ENCODE data around the gene UBR4.

The UBR4 gene

DNA sequence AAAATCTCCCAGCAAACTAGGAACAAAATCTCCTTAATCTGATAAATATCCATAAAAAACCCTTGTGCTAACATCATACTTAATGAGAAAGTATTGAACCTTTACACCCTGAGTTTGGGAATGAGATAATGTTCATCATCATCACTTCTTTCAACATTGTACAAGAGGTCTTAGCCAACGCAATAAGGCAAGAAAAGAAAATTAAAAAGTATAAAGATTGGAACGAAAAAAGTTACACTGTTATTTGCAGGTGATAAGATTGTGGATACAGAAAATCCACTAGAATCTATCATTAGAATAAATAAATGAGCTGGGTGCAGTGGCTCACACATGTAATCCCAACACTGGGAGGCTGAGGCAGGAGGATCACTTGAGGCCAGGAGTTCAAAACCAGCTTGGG, 76.7 kb downstream of the UBR4 start:
- no peak for DNase-seq

GRCh38 chr1:19130468-19130867, 79.6 kb downstream of the UBR4 start:
- no peak for DNase-seq

DNA sequence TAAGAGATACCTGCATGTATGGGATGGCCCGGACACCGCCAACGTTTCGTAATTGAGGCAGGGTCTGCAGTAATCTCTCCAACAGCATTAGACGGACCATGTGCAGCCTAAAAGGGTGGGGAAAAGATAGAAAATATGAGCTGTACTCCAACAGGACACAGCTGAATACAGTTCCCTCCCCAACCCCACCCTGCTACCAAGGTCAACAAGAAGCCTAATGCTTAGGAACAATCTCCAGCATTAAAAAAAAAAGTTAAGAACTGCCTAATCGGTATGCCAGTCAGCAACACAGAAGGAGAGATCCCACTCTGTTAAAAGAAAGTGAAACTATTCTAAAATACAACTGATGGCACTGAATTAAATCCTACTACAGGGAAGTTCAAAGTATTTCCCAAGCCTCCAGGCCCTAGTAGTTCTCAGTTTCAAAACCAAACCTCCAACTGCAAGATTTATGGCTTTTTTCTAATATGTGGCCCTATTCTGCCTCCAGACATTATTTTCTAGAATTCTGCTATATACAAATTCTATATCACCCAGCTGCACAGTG, 81.0 kb downstream of the UBR4 start:
- no peak for DNase-seq

GRCh38 chr1:19124273-19124672, 85.8 kb downstream of the UBR4 start:
- DNase-seq: no peak

DNA sequence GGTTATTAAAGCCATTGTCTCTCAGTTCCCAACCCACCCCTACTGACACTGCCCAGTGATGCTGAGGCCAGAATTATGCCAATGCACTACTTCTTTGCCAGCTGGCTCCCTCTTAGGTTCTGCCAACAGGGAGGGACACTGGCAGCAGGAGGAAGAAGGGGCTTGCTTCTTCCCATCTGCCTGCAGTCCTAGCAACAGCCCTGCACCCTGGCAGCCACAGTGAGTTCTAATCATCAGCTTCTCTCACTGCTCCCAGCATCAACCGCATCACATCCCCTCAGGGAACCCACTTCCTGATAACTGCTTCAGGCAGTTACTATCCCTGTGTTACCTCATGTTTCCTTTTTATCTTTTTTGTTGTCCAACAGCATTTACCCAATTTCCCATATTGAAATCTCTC, 86.2 kb downstream of the UBR4 start:
- no peak for DNase-seq

GRCh38 chr1:19122668-19123067, 87.4 kb downstream of the UBR4 start:
- no peak for DNase-seq

- no peak for DNase-seq
Measured at GRCh38 chr1:19121192-19121591, 88.9 kb downstream of the UBR4 start.

- no peak for DNase-seq
Measured at GRCh38 chr1:19120070-19120469, 90.0 kb downstream of the UBR4 start.

- DNase-seq: no peak
Measured at GRCh38 chr1:19115082-19115808, 94.8 kb downstream of the UBR4 start.

GRCh38 chr1:19113697-19114092, 96.4 kb downstream of the UBR4 start:
- peak; percentile 7 to 54 for DNase-seq

DNA sequence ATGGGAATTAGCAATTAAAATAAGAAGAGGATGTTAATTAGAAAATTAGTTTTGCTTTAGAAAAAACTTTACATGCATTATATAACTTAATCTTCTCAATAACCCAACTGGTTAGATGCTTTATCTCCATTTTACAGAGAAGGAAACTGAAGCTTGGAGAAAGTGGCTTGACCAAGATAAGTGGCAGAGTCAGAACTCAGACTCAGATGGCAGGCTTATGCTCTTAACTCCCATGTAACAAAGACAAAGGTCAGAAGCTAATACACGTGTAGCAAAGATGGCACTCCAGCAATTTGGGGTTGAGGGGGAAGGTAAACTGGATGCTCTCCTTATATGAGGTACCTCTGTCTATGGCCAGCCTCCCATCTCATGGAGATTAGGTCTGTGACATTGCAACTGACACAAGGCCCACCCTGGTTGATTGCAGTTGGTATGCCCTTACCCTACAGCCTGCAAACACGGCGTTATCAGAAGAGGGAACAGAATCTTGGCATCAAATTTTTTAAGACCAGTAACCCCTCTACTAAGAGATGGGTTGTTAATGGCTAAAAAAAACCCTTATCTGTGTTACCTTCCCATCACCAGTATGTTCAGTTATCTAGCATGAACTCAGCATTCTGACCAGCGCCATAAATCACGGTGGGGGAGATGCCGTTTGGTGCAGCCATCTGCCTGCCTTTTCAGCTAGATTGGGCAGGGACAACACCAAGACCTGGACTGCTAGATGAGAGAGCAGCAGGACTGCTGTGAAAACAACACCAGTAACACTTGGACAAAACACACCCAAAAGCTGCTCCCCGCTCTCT, 97.0 kb downstream of the UBR4 start:
- DNase-seq: no peak

GRCh38 chr1:19110257-19110927, 99.7 kb downstream of the UBR4 start:
- no peak for DNase-seq

DNA sequence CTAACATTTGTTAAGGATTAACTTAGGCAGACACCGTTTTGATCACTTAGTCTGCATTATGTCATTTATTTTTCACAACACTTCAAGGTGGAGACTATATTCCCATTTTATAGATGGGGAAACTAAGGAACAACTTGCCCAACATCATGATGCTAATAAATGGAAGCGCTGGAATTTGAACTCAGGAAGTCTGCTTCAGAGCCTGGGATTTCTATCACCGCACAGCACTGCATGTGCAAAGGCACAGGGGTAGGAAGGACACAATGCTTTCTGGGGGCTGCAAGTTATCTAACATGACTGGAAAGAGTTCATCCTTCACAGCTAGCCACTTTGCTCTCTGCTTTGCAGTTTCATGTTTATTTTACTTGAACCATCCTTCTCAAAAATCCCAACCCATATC, 100.5 kb downstream of the UBR4 start:
- no peak for DNase-seq

DNA sequence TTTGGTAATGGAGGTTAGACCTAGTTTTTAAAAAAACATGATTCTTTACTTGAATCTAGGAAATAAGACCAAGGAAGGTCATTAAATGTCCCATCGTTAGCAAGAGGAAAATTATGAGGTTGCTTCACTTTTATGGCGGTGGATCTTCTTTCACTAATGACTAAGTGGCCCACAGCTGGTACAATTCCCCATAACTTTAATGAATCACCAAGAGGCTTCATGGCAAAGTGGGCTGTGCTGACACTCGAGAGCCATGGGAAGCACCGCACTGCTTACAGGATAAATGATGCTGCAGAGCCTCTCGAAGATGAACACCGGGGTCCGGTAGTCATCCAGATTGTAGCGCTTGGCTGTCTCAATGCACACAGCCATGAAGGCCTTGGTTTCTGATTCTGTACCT, 108.8 kb downstream of the UBR4 start:
- no peak for DNase-seq

DNA sequence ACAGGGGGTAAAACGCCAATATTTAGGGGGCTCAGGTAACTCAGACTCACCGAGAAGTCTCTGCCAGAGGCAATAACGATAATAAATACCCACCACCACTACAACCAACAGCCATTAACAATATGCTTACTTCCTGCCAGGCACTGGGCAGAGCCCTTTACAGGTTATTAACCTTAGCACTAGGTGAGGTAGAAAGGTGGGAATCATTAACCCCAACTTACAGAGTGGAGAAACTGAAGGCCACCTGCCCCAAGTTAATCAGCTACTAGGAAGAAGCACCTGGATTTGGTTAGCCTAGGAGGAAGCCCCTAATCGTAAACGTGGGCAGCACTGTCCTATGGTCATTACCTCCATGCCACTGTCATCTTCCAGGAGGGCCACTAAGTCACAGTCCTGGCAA, 110.0 kb downstream of the UBR4 start:
- DNase-seq: no peak

- no peak for DNase-seq
Measured at GRCh38 chr1:19096990-19097389, 113.1 kb downstream of the UBR4 start.

- peak in 1 of 2 experiments; percentile 7 for DNase-seq
Measured at GRCh38 chr1:19096036-19096833, 113.8 kb downstream of the UBR4 start.

- DNase-seq: no peak
Measured at GRCh38 chr1:19091196-19091953, 118.7 kb downstream of the UBR4 start.

DNA sequence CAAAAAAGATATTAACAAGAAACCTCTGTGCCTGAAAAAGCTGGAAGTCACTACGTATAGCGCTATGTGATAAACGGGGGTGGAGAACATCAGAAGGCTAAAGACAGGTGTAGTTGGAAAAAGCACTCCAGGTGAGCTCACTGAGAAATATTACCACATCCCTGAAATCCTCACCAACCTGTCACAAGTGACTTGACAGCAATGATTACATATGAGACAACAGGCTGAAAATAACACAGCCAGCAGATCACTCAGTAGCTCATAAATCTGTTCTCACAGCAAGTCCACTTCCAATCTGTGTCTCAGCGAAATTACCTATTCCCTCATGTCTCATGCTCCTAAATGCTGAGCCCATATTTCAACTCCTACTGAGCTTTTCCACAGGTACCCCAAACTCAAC, 120.5 kb downstream of the UBR4 start:
- no peak for DNase-seq

GRCh38 chr1:19088717-19089442, 121.2 kb downstream of the UBR4 start:
- DNase-seq: no peak

Measured in NCI-H526 (cell line).